Activated T-helper 1 cell treated with Interleukin-2 at 50 U/mL for 16 hours (primary cell): ENCODE data around the gene ANKMY2.
"Not testable (repeated sequence)": the region's sequence is repeated elsewhere in the genome, so short reads cannot be mapped to it uniquely, and the experiment has no call there.

Experiments used
- DNase-seq: peaks from one replicate; pipeline ENCODE4 v3.0.0-alpha.2; 2020; ENCODE audit warnings: low read depth

The ANKMY2 gene

DNA sequence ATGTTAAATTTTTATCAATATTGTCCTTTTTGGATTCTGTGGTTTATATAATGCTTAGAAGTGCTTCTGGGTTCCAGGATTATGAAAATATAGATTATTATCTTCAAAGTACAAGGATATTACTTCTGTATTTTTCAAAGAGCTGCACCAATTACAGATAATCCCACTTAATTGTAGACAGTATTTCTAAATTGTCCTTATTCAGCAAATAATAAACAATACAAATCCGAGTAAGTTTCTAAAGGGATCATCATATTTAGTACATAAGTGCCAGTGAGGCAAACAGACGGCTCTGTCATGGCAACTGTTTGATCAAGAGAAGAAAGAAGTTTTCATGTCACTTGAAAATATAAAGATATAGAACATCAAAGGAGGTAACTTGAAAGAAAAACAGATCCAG lies 19.2 kb downstream of the ANKMY2 start:
- no peak for DNase-seq

DNA sequence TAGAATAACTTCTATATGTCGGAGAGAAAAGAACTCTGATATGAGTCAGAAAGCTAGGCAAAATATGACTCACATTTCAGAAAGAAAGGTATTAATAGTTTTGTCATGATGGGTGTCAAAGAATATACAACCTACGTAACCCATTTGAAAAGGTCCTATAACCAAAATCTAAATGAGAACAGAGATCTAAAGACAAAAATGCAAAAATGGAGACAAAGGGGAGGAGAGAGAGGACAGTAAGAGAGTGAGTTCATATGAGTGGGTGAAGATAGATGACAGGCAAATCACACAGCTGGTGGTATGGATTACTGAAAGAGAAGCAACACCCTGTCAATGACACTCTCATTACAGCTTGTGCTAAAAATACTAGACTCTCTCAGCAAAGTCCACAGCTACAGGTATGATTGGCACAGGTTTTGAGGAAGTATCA lies 25.6 kb downstream of the ANKMY2 start:
- DNase-seq, result no peak

DNA sequence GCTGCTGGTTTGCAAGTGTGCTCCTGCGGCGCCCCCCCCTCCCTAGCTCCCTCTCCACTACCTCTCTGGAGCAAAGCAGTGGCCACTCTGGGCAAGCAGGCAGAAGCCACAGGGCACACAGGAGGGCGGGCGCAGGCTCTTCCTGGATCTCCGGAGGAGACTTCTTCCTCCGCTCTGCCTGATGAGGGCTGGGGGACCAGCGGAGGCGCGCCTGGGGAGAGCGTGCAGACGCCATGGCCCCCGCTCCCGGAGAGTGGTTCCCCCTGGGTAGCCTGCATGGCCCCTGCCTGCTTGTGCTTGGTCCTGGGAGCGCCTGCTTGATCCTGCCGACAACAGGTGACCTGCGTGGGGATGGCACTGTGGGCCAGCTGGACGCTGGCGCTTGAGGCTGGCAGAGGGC lies 29.0 kb downstream of the ANKMY2 start:
- DNase-seq, result no peak

DNA sequence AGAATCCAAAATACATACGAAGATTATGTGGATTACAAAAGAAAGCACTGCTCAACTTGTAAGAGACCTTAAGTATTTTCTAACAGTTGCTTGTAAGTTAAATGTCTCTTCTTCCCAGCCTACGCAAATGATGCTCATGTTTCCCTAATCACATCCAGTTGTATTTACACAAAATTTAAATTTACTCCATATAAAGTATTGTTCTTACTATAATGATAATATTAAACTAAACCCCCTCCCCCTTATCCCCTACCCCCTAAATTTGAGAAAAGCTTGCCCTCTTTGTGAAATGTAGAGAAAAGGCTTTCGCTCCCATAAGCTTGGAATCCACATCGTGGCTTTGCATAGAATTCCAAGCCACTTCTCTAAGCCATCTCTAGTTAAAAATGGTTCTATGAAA lies 29.4 kb downstream of the ANKMY2 start:
- no peak for DNase-seq

DNA sequence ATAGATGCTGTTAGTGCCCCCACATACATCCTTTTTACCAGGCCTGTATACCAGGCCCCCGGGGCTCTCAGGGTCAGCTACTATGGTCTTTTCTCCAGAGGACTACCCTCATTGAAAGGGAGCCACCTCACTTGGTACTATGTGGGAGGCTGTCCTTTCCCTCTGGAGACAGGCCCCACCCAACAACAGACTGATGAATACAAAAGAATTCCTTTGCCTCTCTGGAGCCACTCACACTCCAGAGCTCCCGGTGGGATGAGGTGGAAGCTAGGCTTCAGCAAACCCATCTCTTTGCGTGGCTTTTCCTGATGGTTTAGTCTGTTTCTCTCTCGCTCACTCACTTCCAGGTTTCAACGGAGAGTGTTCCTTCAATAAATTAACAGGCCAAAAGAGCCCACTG lies 30.3 kb downstream of the ANKMY2 start:
- DNase-seq, result no peak

DNA sequence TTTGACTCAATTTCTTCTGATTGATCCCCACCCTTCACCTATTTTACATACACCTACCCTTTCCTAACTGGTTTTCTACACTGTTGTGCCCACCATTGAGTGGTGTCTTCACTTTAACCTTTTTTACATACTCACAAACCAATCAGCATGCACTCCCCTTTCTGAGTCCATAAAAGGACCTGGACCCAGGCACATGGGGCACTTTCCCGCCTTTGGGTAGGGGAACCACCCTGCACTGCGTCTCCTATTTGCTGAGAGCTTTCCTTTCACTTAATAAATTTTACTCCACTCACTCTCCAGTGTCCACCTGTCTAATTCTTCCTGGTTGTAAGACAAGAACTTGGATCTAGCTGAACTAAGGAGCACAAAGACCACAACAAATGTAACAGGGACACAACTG lies 33.8 kb downstream of the ANKMY2 start:
- no peak for DNase-seq

DNA sequence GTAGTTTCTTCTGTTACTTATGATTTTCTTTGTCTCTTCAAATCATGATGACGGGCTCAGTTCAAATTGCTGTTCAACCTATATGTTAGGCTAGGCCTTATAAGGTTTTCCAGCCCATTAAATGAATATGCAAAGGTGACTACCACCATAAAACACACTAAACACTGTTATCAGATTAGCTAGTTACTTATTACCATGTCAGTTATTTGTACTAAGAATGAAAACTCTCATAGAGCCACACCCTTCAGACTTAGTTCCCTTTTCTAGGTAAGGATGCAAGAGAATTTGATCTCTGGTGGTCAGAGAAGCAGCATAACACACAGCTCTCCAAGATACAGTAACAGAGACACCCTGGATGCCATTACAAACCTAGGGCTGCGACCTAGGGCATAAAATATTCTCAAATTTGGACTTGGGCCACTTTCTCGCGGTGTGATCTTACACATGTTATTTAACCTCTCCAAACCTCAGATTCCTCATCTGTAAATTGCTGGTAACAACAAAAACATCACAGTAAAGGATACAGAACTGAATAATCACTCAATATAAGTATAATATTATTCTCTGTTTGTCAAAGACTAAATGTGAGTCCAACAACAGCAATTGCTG lies 35.6 kb downstream of the ANKMY2 start:
- DNase-seq, result no peak

DNA sequence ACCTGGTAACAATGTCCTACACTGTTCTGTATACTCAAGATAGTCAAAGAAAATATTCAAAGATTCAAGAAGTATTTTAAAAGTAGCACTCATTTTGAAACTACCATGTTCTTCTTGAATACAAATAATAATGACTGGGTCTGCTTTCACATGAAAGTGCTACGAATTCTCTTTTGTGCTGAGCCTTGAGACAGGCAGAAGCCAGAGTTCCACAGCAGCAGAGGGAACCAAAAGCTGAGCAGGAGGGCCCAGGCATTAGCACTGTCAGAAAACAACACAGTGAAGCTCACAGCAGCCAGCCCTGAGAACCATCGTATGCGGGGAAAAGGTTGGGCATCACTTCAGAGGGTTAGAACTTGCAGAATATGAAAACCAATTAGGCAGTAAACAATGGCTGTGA lies 38.9 kb downstream of the ANKMY2 start:
- no peak for DNase-seq

DNA sequence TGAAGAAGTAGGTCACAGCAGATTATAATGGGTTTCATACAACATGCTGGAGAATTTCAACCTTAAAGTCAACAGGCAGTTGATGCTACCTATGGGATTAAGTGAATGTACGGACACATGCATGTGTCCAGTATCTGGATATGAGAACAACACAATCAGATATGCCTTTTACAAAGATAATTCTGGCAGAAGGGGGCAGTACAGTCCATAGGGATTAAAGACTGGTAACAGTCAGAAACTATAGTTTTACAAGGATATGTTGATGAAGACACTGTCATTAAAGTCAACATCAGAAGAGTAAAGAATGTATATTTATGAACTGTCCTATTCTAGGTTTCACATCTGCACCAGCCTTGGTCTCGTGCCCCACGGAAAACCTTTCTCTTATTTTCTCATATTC lies 41.5 kb downstream of the ANKMY2 start:
- no peak for DNase-seq

DNA sequence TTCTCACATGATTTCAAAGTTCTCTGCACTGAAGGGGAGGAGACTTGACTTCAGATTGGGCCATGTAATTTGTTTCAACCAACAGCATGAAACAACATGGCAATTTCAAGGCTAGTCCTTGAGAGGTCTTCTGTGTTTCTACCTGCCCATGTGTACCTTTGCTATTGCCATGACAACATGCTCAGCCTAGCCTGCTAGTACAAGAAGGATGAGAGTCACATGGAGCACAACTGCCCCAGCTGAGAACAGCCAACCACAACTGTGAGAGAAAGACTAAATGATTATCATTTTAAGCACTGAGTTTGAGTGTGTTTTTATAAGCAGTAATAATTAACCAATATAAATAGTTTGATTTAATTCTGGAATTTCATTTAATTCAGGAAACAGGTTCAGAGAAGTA lies 41.9 kb downstream of the ANKMY2 start:
- no peak for DNase-seq

DNA sequence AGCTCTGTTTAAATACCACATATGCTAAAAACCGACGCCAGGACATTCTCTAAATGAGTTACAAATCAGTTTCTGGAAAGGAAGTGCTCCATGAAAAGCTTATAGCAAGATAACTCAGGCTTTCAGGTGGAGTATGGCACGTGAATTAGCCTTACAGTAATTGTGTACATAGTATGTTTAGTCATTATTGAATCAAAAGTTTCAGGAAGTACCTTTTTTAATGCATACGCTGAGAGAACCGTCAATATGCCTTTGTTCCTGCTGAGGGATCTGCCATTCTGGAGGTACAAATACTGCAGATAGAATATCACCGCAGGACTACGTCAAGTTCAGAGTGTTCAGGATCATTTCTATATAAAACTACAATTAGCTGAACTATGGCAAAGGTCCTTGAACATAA lies 45.7 kb downstream of the ANKMY2 start:
- no peak for DNase-seq

DNA sequence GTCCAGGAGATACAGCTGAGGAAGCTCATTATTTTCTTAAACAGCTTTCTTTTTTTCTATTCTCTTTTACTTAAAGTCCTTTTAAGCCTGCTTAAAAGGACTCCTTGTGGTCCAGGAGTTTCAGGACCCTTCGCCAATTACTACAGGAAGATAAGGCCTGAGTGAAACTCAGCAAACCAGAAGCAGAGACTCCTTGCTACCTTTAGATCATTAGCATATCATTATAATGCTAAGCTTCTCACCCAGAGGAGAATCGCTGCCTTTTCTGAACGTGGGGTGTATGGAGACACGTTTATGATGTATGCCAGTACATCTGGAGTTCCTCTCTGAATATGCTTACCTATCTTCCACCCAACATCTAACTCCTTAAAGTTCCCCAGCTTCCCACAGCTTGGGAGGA lies 47.5 kb downstream of the ANKMY2 start:
- no peak for DNase-seq

DNA sequence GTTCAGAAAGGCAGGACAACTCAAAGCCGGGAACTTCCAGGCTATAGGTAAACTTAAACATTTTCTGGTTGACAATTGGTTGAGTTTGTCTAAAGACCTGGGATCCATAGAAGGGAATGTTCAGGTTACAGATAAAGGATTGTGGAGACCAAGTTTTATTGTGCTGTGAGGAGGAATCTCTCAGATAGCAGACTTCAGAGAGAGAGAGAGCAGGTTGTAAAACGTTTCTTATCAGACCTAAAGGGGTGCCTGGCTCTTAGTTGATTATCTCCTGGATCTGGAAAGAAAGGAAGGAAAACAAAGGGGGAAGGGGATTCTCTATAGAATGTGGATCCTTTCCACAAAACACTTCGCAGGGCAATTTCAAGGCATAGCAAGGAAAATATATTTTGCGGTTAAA lies 50.0 kb downstream of the ANKMY2 start:
- not testable (repeated sequence) for DNase-seq

DNA sequence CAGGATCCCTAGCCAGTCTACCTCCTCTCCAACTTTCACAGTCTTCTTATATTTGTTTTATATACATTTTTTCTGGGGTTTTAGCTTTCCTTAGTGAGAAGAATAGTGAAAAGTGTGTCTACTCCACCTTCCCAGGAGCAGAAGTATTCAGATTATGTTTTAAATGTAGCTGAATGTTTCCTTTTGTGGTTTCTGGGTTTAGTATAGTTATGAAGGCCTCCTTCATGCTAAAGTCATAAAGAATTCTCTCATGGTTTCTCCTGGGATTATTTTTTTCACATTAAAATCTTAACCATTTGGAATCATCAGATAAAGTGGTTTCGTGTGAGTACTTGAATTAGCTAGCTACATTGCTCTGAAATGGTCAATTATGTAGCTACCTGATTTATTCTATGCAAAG lies 50.9 kb downstream of the ANKMY2 start:
- DNase-seq, result no peak

DNA sequence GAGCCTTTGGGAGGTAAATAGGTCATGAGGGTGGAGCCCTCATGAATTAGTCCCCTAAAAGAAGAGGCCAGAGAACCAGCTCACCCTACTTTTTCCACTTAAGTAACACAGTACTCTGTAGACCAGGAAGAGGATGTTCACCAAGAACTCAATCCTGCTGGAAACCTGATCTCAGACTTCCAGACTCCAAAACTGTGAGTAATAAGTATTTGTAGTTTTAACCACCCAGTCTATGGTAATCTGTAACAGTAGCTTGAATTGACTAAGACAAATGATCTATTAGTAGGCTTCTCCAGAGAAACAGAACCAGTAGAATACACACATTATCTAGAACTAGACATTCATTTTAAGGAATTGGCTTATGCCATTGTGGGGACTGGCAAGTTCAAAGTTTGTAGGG lies 51.5 kb downstream of the ANKMY2 start:
- DNase-seq, result no peak

DNA sequence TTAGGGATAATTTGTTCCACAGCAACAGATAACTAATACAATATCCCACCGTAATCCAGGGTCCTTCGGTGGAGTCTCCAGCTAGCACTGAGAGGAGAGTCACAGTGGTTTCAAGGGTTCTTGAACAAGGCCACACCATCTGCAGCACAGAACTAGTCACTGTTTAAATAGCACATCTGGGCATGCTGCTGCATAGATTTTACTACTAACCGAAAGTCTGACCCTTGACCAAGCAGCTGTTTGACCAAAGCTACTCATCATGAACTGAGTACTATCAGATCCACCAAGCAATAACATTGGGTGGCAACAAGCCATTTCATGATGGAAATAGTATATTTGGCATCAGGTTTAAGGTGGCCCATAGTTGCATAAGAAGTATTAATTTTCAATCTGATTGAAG lies 53.2 kb downstream of the ANKMY2 start:
- DNase-seq, result no peak

DNA sequence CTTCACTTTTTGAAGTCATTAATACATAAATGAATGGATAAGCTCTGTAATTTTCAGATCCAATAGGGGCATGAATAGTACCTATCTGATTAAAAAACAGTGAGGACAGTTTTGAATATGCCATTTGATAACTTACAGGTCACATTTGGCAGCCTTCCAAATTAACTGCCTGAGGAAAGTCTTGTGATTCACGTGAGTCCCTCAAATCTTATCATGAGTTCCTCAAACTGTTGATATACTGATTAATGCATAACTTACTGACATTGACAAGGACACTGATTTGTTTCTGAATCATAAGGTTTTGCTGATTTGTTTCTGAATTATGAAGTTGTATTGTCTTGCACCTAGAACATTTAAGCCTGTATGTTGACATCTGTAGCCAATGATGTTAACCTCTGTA lies 55.1 kb downstream of the ANKMY2 start:
- no peak for DNase-seq

DNA sequence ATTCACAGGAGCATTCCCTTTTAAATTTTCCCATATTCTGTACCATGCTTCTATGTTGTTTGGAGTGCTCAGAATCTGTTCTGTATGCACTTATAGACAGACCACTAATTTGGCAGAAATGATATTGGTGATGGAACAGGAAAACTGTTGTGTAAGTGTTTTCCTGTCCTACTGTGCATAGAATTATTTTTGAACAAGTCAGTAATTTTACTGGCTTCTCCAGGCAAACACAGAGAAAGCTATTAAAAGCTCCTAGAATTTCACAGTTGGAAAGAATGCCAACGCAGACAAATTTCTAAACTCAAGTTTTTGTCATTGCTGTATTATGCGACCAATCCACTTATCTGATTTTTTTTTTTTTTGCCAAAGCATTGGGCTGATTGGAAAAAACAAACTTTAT lies 55.7 kb downstream of the ANKMY2 start:
- DNase-seq, result no peak

DNA sequence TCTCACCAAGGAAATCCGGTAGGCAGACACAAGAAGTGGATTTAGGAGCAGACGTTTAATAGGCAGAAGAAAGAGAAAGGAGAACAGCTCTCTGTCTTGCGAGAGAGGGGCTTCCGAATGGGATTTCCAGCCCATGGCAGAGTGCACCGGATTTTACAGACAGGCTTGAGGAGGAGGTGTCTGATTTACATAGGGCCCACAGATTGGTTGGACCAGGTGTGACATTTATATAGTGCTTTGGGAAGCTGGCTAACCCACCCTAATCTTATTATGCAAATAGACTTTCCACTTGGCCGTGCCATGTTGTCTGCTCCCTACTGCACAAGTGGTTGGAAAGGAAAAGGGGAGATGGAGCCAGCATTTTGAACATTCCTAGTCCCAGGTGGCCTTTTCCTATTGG lies 57.8 kb downstream of the ANKMY2 start:
- no peak for DNase-seq

DNA sequence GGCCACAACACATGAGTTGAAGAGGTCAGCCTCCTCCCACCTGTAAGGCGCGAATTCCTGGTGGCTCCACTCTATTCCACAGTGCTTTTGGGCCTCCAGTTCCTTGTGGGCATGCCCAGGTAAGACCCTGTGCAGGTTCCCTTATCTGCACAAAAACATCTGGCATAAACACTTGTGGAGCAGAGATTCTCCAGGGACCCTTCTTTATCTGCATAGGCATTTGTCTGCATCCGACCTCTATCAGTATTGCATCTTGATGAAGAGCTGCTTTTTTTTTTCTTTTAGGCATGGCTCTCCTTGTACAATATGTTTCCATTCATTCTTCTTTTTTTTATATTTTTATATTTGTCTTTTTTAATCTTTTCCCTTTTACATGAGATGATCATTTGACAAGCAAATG lies 58.4 kb downstream of the ANKMY2 start:
- DNase-seq, result no peak

DNA sequence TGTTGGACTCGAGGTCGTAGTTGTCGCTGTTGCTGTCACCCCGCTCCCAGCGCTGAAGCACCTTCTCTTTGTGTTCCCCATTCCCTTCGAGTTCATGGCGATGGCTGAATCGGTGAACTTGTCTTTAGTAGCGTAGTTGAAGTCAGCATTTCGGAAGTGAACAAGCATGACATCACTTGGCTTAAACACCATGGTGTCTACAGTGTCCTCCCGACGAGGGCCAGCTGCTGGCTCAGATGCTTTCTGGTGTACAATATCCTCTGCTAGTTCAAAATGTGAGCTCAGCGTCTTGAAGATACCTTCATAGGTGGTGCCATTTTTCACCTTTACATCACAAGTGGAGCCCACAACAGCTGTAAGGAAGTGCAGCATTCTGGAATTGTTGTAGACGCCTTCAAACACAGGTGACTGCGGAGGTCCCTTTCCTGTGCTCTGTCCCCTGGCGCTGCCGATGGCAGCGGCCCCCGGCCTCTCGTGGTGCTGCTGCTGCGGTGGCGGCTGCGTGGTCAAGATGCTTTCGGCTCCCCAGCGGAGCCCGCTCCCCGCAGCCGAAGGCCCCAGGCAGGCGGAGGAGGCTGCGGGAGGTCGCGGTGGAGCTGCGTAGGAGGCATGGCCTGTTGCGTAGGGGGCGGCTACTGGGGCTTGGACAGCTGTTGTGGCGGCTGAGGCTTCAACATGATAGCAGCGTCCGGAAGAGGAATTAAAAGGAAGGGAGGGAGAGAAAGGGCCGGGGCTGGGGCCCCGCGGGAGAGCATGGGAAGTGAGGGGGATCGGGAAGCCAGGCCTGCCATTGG lies 59.3 kb downstream of the ANKMY2 start:
- DNase-seq, result no peak

DNA sequence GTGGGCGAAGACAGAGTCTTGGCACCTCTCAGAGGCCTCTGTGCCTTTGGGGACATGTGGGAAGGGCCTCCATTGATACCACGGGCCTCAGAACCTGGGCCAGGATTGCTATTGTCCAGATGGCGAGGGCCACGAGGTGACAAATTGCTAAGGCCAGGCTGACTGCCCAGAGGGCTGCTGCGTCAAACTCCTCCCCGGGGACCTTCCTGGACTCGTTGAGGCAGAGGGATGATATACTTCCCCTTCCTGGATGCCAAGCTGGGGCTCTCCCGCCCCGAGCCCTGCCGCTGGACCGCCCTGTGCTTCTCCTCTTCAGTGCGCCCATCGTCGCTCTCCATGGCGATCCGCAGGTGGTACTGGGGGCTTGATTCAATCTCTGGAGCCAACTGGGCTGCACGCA lies 60.0 kb downstream of the ANKMY2 start:
- DNase-seq, result no peak

DNA sequence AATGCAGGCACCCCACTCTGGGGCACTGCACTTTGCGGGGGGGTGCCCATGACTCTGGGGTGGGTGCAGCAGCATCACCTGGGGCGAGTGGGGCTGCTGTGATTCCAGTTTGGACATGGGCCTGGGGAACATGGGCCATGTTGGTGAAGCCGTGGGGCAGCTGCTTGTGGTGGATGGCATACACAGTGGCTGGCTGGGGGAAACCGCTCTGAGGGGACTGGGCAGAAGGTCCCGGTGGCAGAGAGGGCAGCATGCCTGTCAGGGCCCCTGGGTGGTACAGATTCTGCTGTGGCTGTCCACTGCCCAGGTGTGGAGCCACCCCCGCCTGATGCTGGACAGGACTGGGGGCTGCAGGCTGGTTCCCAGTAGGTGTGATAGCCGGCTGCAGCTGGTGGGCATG lies 61.7 kb downstream of the ANKMY2 start:
- DNase-seq, result no peak

DNA sequence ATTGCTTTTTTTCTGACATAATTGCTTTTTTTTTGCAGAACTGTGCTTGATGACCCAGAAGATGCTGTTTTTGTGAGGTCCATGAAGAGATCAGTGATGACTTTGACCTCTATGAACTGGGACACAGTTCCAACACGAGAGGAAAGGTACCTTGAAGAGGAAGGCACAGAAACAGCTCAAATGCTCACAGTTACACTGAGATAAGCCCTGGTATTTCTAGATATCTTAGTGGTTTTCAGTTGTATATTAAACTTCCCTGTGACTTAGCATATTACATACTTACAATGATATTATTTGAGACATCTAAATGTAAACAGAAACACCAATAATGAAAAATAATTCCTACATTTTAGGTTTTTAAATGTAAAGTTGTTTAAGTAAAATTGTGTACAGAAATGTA lies 64.3 kb downstream of the ANKMY2 start:
- no peak for DNase-seq
